ENCODE measurements around the gene NTN1.

NTN1 gene

DNA sequence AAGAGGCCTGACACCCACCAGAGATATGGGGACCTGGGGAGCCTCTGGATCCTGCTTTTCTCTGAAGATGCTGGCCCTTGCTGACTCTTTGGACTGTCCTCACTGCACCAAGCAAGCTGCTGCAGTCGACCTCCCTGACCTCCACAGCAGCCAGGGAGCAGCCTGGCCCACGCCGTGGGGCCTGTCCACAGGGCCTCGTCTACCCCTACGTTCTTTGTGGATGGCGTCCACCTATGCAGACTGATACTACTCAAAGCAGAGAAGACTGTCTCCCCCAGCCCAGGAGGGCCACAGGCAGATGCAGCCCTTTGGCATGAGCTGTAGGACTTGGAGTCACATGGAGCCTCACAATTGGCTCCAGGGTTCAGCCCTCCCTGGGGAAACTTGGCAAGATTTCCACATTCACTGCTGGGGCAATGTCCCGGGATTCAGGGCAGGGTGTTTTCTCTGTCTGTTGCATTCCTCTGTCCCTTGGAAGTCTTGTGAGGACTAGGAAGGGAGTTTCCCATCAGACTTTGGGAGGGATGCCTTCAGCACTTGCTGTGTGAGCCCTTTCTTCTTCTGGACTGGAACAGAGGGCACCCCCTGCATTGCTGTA, 152.2 kb downstream of the NTN1 start:
- Mint-ChIP-seq H3K9me3 (no peaks in the 10 kb centered on the region), H3K27ac (no peak overlapping the region), H3K27me3 (ENCODE audit: low read depth) (no peaks in the 10 kb centered on the region), H3K36me3 (ENCODE audit: low read depth) (no peaks in the 10 kb centered on the region), H3K4me3 (no peak overlapping the region), H3K4me1 (ENCODE audit: low read depth) (no peaks in the 10 kb centered on the region)
- no peak for DNase-seq (ENCODE audit: low spot score)

- H3K27me3 Mint-ChIP-seq (ENCODE audit: low read depth): no peaks in the 10 kb centered on the region
- H3K9me3 Mint-ChIP-seq: no peaks in the 10 kb centered on the region
Observed at GRCh38 chr17:9174312-9174711, 153.0 kb downstream of the NTN1 start.

DNA sequence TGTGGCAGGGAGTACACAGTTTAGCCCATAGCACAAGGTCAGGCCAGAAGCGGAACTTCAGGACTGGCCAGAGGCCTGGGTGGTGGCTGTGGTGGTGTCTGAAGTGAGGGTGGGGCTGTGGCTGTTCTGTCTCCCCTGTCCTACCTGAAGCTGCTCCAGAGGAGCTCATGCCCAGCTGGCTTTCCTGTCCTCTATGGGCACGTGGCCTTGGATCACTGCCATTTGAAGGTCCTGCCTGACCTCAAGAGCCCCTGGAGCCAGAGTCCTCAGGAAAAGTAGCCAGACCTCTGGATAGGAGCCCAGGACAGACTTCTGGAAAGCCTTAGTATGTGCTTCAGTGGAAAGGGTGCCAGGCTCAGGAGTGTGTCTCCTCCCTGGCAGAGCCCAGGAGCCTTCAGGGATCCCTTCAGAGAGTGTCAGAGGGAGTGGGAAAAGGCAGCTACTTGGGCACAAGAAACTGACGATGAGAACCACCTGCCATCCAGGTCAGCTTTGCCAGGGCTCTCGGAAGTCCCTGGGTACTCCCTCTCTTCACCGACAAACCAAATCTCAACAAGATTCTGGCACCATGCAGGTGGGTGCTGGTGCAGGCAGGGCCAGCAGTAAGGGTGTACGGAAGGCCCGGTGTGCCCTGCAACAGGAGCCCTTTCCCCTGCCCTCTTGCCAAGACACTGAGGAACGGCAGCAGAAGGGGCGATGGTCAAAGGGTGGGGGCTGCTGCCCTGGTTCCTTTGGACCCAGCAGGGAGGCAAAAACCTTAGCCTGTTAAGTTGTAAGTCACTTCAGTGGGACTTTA, 153.7 kb downstream of the NTN1 start:
- no peak overlapping the region for H3K27ac Mint-ChIP-seq
- no peaks in the 10 kb centered on the region for H3K9me3 Mint-ChIP-seq
- no peak overlapping the region for H3K4me3 Mint-ChIP-seq
- H3K4me1 Mint-ChIP-seq (ENCODE audit: low read depth): no peaks in the 10 kb centered on the region
- no peaks in the 10 kb centered on the region for H3K27me3 Mint-ChIP-seq (ENCODE audit: low read depth)
- DNase-seq (ENCODE audit: low spot score): no peak
- no peaks in the 10 kb centered on the region for H3K36me3 Mint-ChIP-seq (ENCODE audit: low read depth)

More at GRCh38 chr17:9174312-9174711, 153.0 kb downstream of the NTN1 start:
- no peak overlapping the region for H3K27ac Mint-ChIP-seq
- no peaks in the 10 kb centered on the region for H3K36me3 Mint-ChIP-seq (ENCODE audit: low read depth)
- DNase-seq (ENCODE audit: low spot score): no peak
- no peak overlapping the region for H3K4me3 Mint-ChIP-seq
- no peaks in the 10 kb centered on the region for H3K4me1 Mint-ChIP-seq (ENCODE audit: low read depth)

- Mint-ChIP-seq H3K27me3 (ENCODE audit: low read depth) (no peaks in the 10 kb centered on the region), H3K4me3 (no peak overlapping the region), H3K9me3 (no peaks in the 10 kb centered on the region), H3K36me3 (ENCODE audit: low read depth) (no peaks in the 10 kb centered on the region), H3K4me1 (ENCODE audit: low read depth) (no peaks in the 10 kb centered on the region), H3K27ac (no peak overlapping the region)
- peak; percentile 7 for DNase-seq (ENCODE audit: low spot score)
Observed at GRCh38 chr17:9175700-9176467, 154.6 kb downstream of the NTN1 start.

DNA sequence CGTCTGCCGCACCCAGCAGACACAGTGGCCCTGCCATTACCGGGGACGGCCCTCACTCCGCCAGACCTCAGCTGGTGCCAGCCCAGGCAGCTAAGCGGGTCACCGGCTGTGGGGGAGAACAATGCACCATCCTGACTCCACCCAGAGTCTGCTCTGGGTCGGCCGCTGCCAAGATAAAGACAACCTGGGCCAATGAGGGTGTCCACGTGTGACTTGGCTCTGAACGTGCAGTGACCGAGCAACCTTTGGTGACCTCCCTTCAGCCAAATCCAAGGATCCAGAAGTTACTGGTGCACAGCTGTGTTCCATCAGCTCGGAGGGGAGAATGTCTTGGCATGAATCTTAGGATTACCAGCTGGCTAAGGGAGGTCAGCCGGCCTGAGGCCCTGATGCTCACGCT, 155.9 kb downstream of the NTN1 start:
- DNase-seq (ENCODE audit: low spot score): no peak
- H3K4me1 Mint-ChIP-seq (ENCODE audit: low read depth): no peaks in the 10 kb centered on the region
- no peaks in the 10 kb centered on the region for H3K27me3 Mint-ChIP-seq (ENCODE audit: low read depth)
- H3K36me3 Mint-ChIP-seq (ENCODE audit: low read depth): no peaks in the 10 kb centered on the region
- H3K27ac Mint-ChIP-seq: no peak overlapping the region
- H3K9me3 Mint-ChIP-seq: no peaks in the 10 kb centered on the region
- H3K4me3 Mint-ChIP-seq: no peak overlapping the region

- Mint-ChIP-seq H3K36me3 (ENCODE audit: low read depth) (no peaks in the 10 kb centered on the region), H3K4me3 (no peak overlapping the region), H3K4me1 (ENCODE audit: low read depth) (no peaks in the 10 kb centered on the region), H3K27me3 (ENCODE audit: low read depth) (no peaks in the 10 kb centered on the region), H3K9me3 (no peaks in the 10 kb centered on the region), H3K27ac (no peak overlapping the region)
- DNase-seq (ENCODE audit: low spot score): no peak
Observed at GRCh38 chr17:9178319-9178718, 157.0 kb downstream of the NTN1 start.

DNA sequence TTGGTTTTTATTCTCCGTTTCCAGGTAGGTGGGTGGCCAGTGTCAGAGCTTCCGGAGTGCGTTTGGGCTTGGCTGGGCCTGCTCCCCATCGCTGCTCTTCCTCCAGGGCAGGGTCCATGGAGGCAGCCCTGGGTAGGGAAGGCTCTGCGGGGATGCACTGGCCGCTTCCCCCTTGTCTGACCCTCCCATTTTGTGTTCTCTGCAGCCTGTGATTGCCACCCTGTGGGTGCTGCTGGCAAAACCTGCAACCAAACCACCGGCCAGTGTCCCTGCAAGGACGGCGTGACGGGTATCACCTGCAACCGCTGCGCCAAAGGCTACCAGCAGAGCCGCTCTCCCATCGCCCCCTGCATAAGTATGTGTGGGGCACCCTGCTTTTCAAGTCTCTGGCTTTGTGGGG, 158.3 kb downstream of the NTN1 start:
- no peaks in the 10 kb centered on the region for H3K36me3 Mint-ChIP-seq (ENCODE audit: low read depth)
- no peaks in the 10 kb centered on the region for H3K9me3 Mint-ChIP-seq
- no peak for DNase-seq (ENCODE audit: low spot score)
- no peaks in the 10 kb centered on the region for H3K4me1 Mint-ChIP-seq (ENCODE audit: low read depth)
- H3K27ac Mint-ChIP-seq: no peak overlapping the region
- H3K4me3 Mint-ChIP-seq: no peak overlapping the region
- H3K27me3 Mint-ChIP-seq (ENCODE audit: low read depth): no peaks in the 10 kb centered on the region

GRCh38 chr17:9181640-9182039, 160.3 kb downstream of the NTN1 start:
- Mint-ChIP-seq H3K27ac (no peak overlapping the region), H3K4me3 (no peak overlapping the region), H3K36me3 (ENCODE audit: low read depth) (no peaks in the 10 kb centered on the region), H3K9me3 (no peaks in the 10 kb centered on the region), H3K4me1 (ENCODE audit: low read depth) (no peaks in the 10 kb centered on the region), H3K27me3 (ENCODE audit: low read depth) (no peaks in the 10 kb centered on the region)
- no peak for DNase-seq (ENCODE audit: low spot score)

- DNase-seq (ENCODE audit: low spot score): no peak
- Mint-ChIP-seq H3K4me1 (ENCODE audit: low read depth) (no peaks in the 10 kb centered on the region), H3K9me3 (no peaks in the 10 kb centered on the region), H3K4me3 (no peak overlapping the region), H3K36me3 (ENCODE audit: low read depth) (no peaks in the 10 kb centered on the region), H3K27me3 (ENCODE audit: low read depth) (no peaks in the 10 kb centered on the region), H3K27ac (no peak overlapping the region)
Observed at GRCh38 chr17:9183306-9183705, 162.0 kb downstream of the NTN1 start.

- no peak overlapping the region for H3K4me3 Mint-ChIP-seq
- DNase-seq (ENCODE audit: low spot score): no peak
- no peaks in the 10 kb centered on the region for H3K4me1 Mint-ChIP-seq (ENCODE audit: low read depth)
- no peaks in the 10 kb centered on the region for H3K36me3 Mint-ChIP-seq (ENCODE audit: low read depth)
- H3K9me3 Mint-ChIP-seq: no peaks in the 10 kb centered on the region
- no peaks in the 10 kb centered on the region for H3K27me3 Mint-ChIP-seq (ENCODE audit: low read depth)
- no peak overlapping the region for H3K27ac Mint-ChIP-seq
Observed at GRCh38 chr17:9185142-9185541, 163.8 kb downstream of the NTN1 start.

DNA sequence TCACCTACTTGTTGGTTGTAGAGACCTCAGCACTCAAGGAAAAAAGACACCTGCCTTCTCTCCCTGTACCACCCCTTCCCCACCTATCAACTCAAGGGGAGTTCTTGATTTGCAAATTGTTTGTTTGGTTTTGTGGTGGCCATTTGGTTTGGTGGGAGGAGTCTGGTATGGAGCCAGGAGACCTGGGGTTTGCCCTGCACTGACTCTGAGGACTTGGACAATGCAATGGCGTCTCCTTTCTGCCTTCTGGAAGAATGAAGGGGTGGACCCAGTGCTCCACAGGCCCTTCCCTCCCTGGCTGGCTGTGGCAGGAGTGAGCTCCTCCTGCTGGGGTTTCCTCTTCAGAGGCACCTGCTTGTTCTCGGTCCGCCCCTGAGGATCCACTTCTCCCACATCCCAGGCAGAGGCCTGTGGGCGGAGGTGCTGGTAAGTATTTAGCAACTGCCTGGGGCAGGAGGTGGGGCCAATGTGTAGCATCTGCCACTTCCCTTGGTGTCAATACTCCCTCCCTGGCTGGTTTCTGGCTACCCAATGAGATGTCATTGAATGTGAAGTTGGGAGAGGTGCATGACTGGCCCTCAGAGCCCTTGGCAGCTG, 164.5 kb downstream of the NTN1 start:
- no peak for DNase-seq (ENCODE audit: low spot score)
- Mint-ChIP-seq H3K36me3 (ENCODE audit: low read depth) (no peaks in the 10 kb centered on the region), H3K27me3 (ENCODE audit: low read depth) (no peaks in the 10 kb centered on the region), H3K27ac (no peak overlapping the region), H3K4me1 (ENCODE audit: low read depth) (no peaks in the 10 kb centered on the region), H3K4me3 (no peak overlapping the region), H3K9me3 (no peaks in the 10 kb centered on the region)

DNA sequence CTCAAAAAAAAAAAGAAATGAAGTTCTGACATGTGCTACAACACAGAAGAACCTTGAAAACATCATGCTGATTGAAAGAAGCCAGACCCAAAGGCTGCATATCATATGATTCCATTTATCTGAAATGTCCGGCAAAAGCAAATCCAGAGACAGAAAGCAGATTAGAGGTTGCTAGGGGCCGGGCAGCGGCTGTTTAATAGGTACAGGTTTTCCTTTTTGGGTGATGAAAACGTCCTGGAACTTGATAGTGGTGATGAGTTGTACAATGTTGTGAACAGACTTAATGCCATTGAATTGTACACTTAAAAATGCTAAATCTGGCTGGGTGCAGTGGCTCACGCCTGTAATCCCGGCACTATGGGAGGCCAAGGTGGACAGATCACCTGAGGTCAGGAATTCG, 166.5 kb downstream of the NTN1 start:
- Mint-ChIP-seq H3K27ac (no peak overlapping the region), H3K4me1 (ENCODE audit: low read depth) (no peaks in the 10 kb centered on the region), H3K27me3 (ENCODE audit: low read depth) (no peaks in the 10 kb centered on the region), H3K9me3 (no peaks in the 10 kb centered on the region), H3K36me3 (ENCODE audit: low read depth) (no peaks in the 10 kb centered on the region), H3K4me3 (no peak overlapping the region)
- DNase-seq (ENCODE audit: low spot score): no peak

DNA sequence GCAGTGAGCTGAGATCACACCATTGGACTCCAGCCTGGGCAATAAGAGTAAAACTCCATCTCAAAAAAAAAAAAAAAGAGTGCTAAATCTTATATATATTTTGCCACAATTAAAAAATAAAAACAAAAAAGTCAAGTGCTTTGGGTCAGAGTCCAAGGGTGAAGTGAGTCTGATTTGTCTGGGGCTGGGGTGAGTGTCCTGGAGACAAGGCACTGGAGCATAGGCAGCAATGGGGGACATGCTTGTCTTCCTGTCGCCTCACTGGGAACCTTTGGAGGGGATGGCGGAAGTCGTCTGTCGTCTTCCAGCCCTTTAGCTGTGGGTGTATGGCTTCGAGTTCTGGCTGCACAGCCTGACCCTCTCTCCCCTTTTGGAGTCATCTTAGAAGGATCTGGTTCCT, 167.1 kb downstream of the NTN1 start:
- no peaks in the 10 kb centered on the region for H3K27me3 Mint-ChIP-seq (ENCODE audit: low read depth)
- no peak overlapping the region for H3K4me3 Mint-ChIP-seq
- no peak for DNase-seq (ENCODE audit: low spot score)
- H3K27ac Mint-ChIP-seq: no peak overlapping the region
- H3K9me3 Mint-ChIP-seq: no peaks in the 10 kb centered on the region
- H3K36me3 Mint-ChIP-seq (ENCODE audit: low read depth): no peaks in the 10 kb centered on the region
- H3K4me1 Mint-ChIP-seq (ENCODE audit: low read depth): no peaks in the 10 kb centered on the region

- H3K36me3 Mint-ChIP-seq (ENCODE audit: low read depth): no peaks in the 10 kb centered on the region
- no peaks in the 10 kb centered on the region for H3K27me3 Mint-ChIP-seq (ENCODE audit: low read depth)
- H3K27ac Mint-ChIP-seq: no peak overlapping the region
- H3K9me3 Mint-ChIP-seq: no peaks in the 10 kb centered on the region
- DNase-seq (ENCODE audit: low spot score): no peak
- no peak overlapping the region for H3K4me3 Mint-ChIP-seq
- H3K4me1 Mint-ChIP-seq (ENCODE audit: low read depth): no peaks in the 10 kb centered on the region
Observed at GRCh38 chr17:9189870-9190269, 168.6 kb downstream of the NTN1 start.
